Fibroblast of upper back skin (primary cell): ENCODE results near the gene OTX1.

ENCODE experiments used
- DNase-seq: peaks from one replicate; pipeline ENCODE4 v3.0.0-alpha.2; 2013

OTX1 gene

GRCh38 chr2:63047321-63048279, 3.0 kb upstream of the OTX1 start:
- DNase-seq, result no peak

GRCh38 chr2:63048367-63049171, 2.1 kb upstream of the OTX1 start:
- no peak for DNase-seq

- DNase-seq, result no peak
Observed at GRCh38 chr2:63049211-63049969, 1.2 kb upstream of the OTX1 start.

- DNase-seq, result no peak
Observed at GRCh38 chr2:63049970-63050333, 678 bp upstream of the OTX1 start.

GRCh38 chr2:63051042-63051794, 588 bp downstream of the OTX1 start:
- no peak for DNase-seq

GRCh38 chr2:63051795-63052333, 1.2 kb downstream of the OTX1 start:
- no peak for DNase-seq

- no peak for DNase-seq
Observed at GRCh38 chr2:63052411-63053080, 1.9 kb downstream of the OTX1 start.

GRCh38 chr2:63053081-63053888, 2.7 kb downstream of the OTX1 start:
- no peak for DNase-seq

GRCh38 chr2:63053889-63054602, 3.4 kb downstream of the OTX1 start:
- no peak for DNase-seq

GRCh38 chr2:63054841-63055225, 4.2 kb downstream of the OTX1 start:
- no peak for DNase-seq

- DNase-seq, result no peak
Observed at GRCh38 chr2:63055226-63056106, 4.8 kb downstream of the OTX1 start.

- DNase-seq, result no peak
Observed at GRCh38 chr2:63056107-63057050, 5.7 kb downstream of the OTX1 start.

GRCh38 chr2:63057249-63058143, 6.9 kb downstream of the OTX1 start:
- no peak for DNase-seq

GRCh38 chr2:63058144-63058920, 7.7 kb downstream of the OTX1 start:
- no peak for DNase-seq

GRCh38 chr2:63058921-63059792, 8.5 kb downstream of the OTX1 start:
- DNase-seq, result no peak
